HEK293T (cell line): Measurements from ENCODE around the gene LRIG1.

ENCODE experiments used
- ELF4 ChIP-seq: fragments of 450-650 bp; IDR thresholded peaks from 2 replicates; pipeline ENCODE4 v1.6.1; 2017; ENCODE audit warnings: antibody characterized with exemption
- SP1 ChIP-seq: fragments of 450-650 bp; IDR thresholded peaks from 2 replicates; pipeline ENCODE4 v1.6.1; 2017

DNA sequence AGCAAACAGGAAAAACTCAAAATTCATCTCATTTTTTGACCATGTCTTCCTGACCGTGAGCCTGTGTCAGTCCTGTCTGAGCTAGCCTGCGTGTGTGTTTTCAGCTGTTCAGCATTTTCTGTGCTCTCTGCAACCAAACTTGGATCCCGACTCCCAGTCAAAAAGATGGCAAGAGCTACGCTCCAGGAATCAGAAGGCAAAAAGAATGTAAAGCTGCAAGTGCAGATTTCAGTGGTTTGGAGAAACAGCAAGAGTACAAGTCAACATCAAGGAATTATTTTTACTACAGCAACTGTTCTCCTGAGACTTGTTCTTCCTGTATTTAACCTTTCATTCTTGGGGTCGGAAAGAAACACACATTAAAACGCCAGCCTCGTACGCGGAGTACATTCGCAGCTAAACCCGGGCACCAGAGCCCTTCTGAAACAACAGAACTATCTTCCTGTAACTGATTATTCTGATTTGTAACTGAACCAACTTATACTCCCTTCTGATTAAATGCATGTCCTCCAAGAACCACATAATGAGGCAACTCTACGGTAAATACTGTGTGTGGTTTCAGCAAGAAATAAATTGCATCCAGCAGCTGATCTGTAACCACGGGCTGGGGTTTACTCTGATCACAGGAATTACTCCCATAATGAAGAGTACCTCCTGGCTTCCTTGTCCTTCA lies 107.4 kb downstream of the LRIG1 start:
- no peak for TF ChIP-seq SP1
- TF ChIP-seq ELF4: no peak
